Measurements from ENCODE around the gene PTCD2.
"Not testable (repeated sequence)": the region's sequence is repeated elsewhere in the genome, so short reads cannot be mapped to it uniquely, and the experiment has no call there.

Gene PTCD2

GRCh38 chr5:72383726-72384125 is 63.6 kb downstream of the PTCD2 start:
- DNase-seq = no peak

- no peak for DNase-seq
Measured at GRCh38 chr5:72386639-72387038, 66.5 kb downstream of the PTCD2 start.

- no peak for DNase-seq
Measured at GRCh38 chr5:72387985-72388384, 67.8 kb downstream of the PTCD2 start.

- no peak for DNase-seq
Measured at GRCh38 chr5:72388646-72389045, 68.5 kb downstream of the PTCD2 start.

- DNase-seq = no peak
Measured at GRCh38 chr5:72390836-72391235, 70.7 kb downstream of the PTCD2 start.

- no peak for DNase-seq
Measured at GRCh38 chr5:72392326-72392733, 72.2 kb downstream of the PTCD2 start.

GRCh38 chr5:72393052-72393451 is 72.9 kb downstream of the PTCD2 start:
- no peak for DNase-seq

GRCh38 chr5:72394688-72395087 is 74.5 kb downstream of the PTCD2 start:
- no peak for DNase-seq

GRCh38 chr5:72397836-72398235 is 77.7 kb downstream of the PTCD2 start:
- DNase-seq = no peak

GRCh38 chr5:72400950-72401349 is 80.8 kb downstream of the PTCD2 start:
- DNase-seq = no peak

- DNase-seq = no peak
Measured at GRCh38 chr5:72402381-72402890, 82.3 kb downstream of the PTCD2 start.

- DNase-seq = no peak
Measured at GRCh38 chr5:72402959-72403628, 82.9 kb downstream of the PTCD2 start.

GRCh38 chr5:72404771-72405170 is 84.6 kb downstream of the PTCD2 start:
- DNase-seq = not testable (repeated sequence)

GRCh38 chr5:72407078-72407477 is 86.9 kb downstream of the PTCD2 start:
- no peak for DNase-seq

- no peak for DNase-seq
Measured at GRCh38 chr5:72407541-72407940, 87.4 kb downstream of the PTCD2 start.

- DNase-seq = no peak
Measured at GRCh38 chr5:72408127-72408526, 88.0 kb downstream of the PTCD2 start.

- no peak for DNase-seq
Measured at GRCh38 chr5:72408603-72409002, 88.4 kb downstream of the PTCD2 start.

- no peak for DNase-seq
Measured at GRCh38 chr5:72410688-72411295, 90.6 kb downstream of the PTCD2 start.

- DNase-seq = no peak
Measured at GRCh38 chr5:72412283-72413055, 92.3 kb downstream of the PTCD2 start.

GRCh38 chr5:72415616-72416325 is 95.6 kb downstream of the PTCD2 start:
- DNase-seq = no peak

GRCh38 chr5:72417333-72418062 is 97.3 kb downstream of the PTCD2 start:
- DNase-seq = no peak

Data from stimulated activated CD4-positive, alpha-beta T cell treated with anti-CD3 and anti-CD28 coated beads, Interleukin-4, amount 100 ng/mL, for 1 hour (primary cell).